ENCODE measurements around the gene KCNA2. TPM values are rescaled to one million over a fixed set of nuclear protein-coding genes. Genes with fewer than 3 reads are reported as not detected.

KCNA2 gene
- total RNA-seq, 1 experiment from 2014 or later, result not detected

- H3K36me3 Mint-ChIP-seq (ENCODE audit: insufficient read depth, unreplicated experiment), result no peaks in the 10 kb centered on the region
- intact Hi-C loops (cut with micrococcal nuclease), result no loop called here
- TF ChIP-seq, protein P1, sequence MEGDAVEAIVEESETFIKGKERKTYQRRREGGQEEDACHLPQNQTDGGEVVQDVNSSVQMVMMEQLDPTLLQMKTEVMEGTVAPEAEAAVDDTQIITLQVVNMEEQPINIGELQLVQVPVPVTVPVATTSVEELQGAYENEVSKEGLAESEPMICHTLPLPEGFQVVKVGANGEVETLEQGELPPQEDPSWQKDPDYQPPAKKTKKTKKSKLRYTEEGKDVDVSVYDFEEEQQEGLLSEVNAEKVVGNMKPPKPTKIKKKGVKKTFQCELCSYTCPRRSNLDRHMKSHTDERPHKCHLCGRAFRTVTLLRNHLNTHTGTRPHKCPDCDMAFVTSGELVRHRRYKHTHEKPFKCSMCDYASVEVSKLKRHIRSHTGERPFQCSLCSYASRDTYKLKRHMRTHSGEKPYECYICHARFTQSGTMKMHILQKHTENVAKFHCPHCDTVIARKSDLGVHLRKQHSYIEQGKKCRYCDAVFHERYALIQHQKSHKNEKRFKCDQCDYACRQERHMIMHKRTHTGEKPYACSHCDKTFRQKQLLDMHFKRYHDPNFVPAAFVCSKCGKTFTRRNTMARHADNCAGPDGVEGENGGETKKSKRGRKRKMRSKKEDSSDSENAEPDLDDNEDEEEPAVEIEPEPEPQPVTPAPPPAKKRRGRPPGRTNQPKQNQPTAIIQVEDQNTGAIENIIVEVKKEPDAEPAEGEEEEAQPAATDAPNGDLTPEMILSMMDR (IDR thresholded peaks at IDR 0.05; ENCODE audit: unreplicated experiment), result no peak
- H3K9me3 Mint-ChIP-seq (ENCODE audit: unreplicated experiment), result no peaks in the 10 kb centered on the region
- DNase-seq (ENCODE audit: unreplicated experiment), result no peak
- H3K4me1 Mint-ChIP-seq (ENCODE audit: insufficient read depth, unreplicated experiment), result no peaks in the 10 kb centered on the region
- H3K4me3 Mint-ChIP-seq (ENCODE audit: unreplicated experiment), result no peak overlapping the region
- no TSS peak for BruUV-seq (replicated peaks)
- H3K27ac Mint-ChIP-seq (ENCODE audit: low read depth, unreplicated experiment), result no peak overlapping the region
- ChIA-PET CTCF (interaction anchor here (0.8 to 1.0 kb wide), 2 partner anchors 17 to 18 kb away, joined by 3 read pairs; partner anchors contain the start of gene KCNA2), POLR2A (no interaction called here)
- peaks cover 19% of the 10 kb centered on the region for H3K27me3 Mint-ChIP-seq (ENCODE audit: insufficient read depth, unreplicated experiment)
Measured at GRCh38 chr1:110588486-110588885, 17.7 kb downstream of the KCNA2 start.

GRCh38 chr1:110587906-110588305, 18.3 kb downstream of the KCNA2 start:
- no peak overlapping the region for H3K27ac Mint-ChIP-seq (ENCODE audit: low read depth, unreplicated experiment)
- no peak overlapping the region for H3K4me3 Mint-ChIP-seq (ENCODE audit: unreplicated experiment)
- H3K9me3 Mint-ChIP-seq (ENCODE audit: unreplicated experiment), result no peaks in the 10 kb centered on the region
- ChIA-PET CTCF (interaction anchor here (0.6 to 1.0 kb wide), 2 partner anchors 18 to 272 kb away, joined by 3 to 4 read pairs; partner anchors contain the start of gene KCNA2), POLR2A (no interaction called here)
- H3K4me1 Mint-ChIP-seq (ENCODE audit: insufficient read depth, unreplicated experiment), result no peaks in the 10 kb centered on the region
- H3K27me3 Mint-ChIP-seq (ENCODE audit: insufficient read depth, unreplicated experiment), result peaks cover 19% of the 10 kb centered on the region
- no peaks in the 10 kb centered on the region for H3K36me3 Mint-ChIP-seq (ENCODE audit: insufficient read depth, unreplicated experiment)
- TF ChIP-seq, protein P1 (IDR thresholded peaks at IDR 0.05; ENCODE audit: unreplicated experiment), result no peak
- intact Hi-C loops (cut with micrococcal nuclease), result no loop called here
- BruUV-seq (replicated peaks), result no TSS peak
- DNase-seq (ENCODE audit: unreplicated experiment), result no peak

GRCh38 chr1:110585481-110585880, 20.7 kb downstream of the KCNA2 start:
- Mint-ChIP-seq H3K27ac (ENCODE audit: low read depth, unreplicated experiment) (no peak overlapping the region), H3K36me3 (ENCODE audit: insufficient read depth, unreplicated experiment) (no peaks in the 10 kb centered on the region), H3K27me3 (ENCODE audit: insufficient read depth, unreplicated experiment) (peaks cover 19% of the 10 kb centered on the region), H3K4me1 (ENCODE audit: insufficient read depth, unreplicated experiment) (no peaks in the 10 kb centered on the region), H3K4me3 (ENCODE audit: unreplicated experiment) (no peak overlapping the region), H3K9me3 (ENCODE audit: unreplicated experiment) (no peaks in the 10 kb centered on the region)
- TF ChIP-seq, protein P1 (IDR thresholded peaks at IDR 0.05; ENCODE audit: unreplicated experiment), result no peak
- ChIA-PET POLR2A (no interaction called here), CTCF (interaction anchor here (0.6 to 1.0 kb wide), 2 partner anchors 180 to 738 kb away, joined by 3 to 5 read pairs; no protein-coding TSS in a partner anchor)
- BruUV-seq (replicated peaks), result no TSS peak
- intact Hi-C loops (cut with micrococcal nuclease), result no loop called here
- DNase-seq (ENCODE audit: unreplicated experiment), result no peak

DNA sequence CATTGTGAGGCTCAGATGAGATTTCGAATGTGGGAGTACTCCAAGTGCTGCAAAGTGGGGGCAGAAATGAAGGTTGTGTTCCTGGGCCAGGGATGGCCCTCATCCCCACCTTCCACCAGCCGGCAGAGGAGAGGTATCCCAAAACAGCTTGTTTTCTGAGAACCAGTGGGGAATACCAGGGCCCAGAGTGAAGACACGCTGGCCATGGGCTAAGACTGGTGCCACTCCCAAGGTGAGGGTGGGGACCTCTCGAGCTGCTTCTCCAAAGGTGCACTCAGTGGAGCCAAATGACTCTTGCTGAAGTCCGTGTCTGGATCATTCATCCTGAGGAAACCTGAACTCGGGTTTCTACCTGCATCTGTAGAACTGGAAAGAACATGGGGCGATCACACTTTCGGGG, 22.1 kb downstream of the KCNA2 start:
- Mint-ChIP-seq H3K36me3 (ENCODE audit: insufficient read depth, unreplicated experiment) (no peaks in the 10 kb centered on the region), H3K9me3 (ENCODE audit: unreplicated experiment) (no peaks in the 10 kb centered on the region), H3K27ac (ENCODE audit: low read depth, unreplicated experiment) (no peak overlapping the region), H3K4me1 (ENCODE audit: insufficient read depth, unreplicated experiment) (no peaks in the 10 kb centered on the region), H3K27me3 (ENCODE audit: insufficient read depth, unreplicated experiment) (peaks cover 22% of the 10 kb centered on the region), H3K4me3 (ENCODE audit: unreplicated experiment) (no peak overlapping the region)
- intact Hi-C loops (cut with micrococcal nuclease), result no loop called here
- TF ChIP-seq, protein P1 (IDR thresholded peaks at IDR 0.05; ENCODE audit: unreplicated experiment), result no peak
- ChIA-PET POLR2A (no interaction called here), CTCF (interaction anchor here (1.3 kb wide), 1 partner anchor 198 kb away, joined by 3 read pairs; no protein-coding TSS in a partner anchor)
- no peak for DNase-seq (ENCODE audit: unreplicated experiment)
- no TSS peak for BruUV-seq (replicated peaks)
